Stimulated activated CD8-positive, alpha-beta memory T cell treated with anti-CD3 and anti-CD28 coated beads, Interleukin-7, amount 100 ng/mL, for 48 hours (primary cell): Measurements from ENCODE around the gene NAA60.

ENCODE experiments used
- DNase-seq, 2 donors: peaks; one replicate each; pipeline ENCODE4 v3.0.0-alpha.2; 2020; ENCODE audit warnings: low read depth in 1 of 2; ENCODE audit errors: extremely low read depth in 1 of 2

The NAA60 gene

GRCh38 chr16:3443108-3444031 is at the start of gene NAA60, which contains the start of gene ZNF597:
NAA60 (plus strand) TSS chr16:3443680; CDS start chr16:3476228, 32,548 bp downstream.
ZNF597 (minus strand) TSS chr16:3443504; CDS start chr16:3443153, 351 bp downstream.
- DNase-seq, result peak; percentile 60 to 77

GRCh38 chr16:3400446-3400778 is 43.1 kb upstream of the NAA60 start:
- no peak for DNase-seq

GRCh38 chr16:3400779-3401688 is 42.4 kb upstream of the NAA60 start, which contains the start of the genes ZNF174 and ZSCAN32:
ZNF174 (plus strand) TSS chr16:3401215; CDS start chr16:3402005, 790 bp downstream.
ZSCAN32 (minus strand) TSS chr16:3401004; CDS start chr16:3397557, 3,447 bp downstream.
- DNase-seq, result peak; percentile 98 to 99

- DNase-seq, result no peak
These were observed 41.6 kb upstream of the NAA60 start for GRCh38 chr16:3401719-3402397.

GRCh38 chr16:3408561-3409197 is 34.8 kb upstream of the NAA60 start:
- no peak for DNase-seq

- no peak for DNase-seq
These were observed 29.6 kb upstream of the NAA60 start for GRCh38 chr16:3413730-3414379.

GRCh38 chr16:3431779-3432219 is 11.7 kb upstream of the NAA60 start:
- DNase-seq, result peak; percentile 43 to 64

- DNase-seq, result no peak
These were observed 9.1 kb upstream of the NAA60 start for GRCh38 chr16:3434373-3434772.

GRCh38 chr16:3439637-3440036 is 3.8 kb upstream of the NAA60 start:
- DNase-seq, result no peak

- peak in 1 of 2 donors; percentile 32 for DNase-seq
These were observed 530 bp downstream of the NAA60 start for GRCh38 chr16:3444032-3444388.

- no peak for DNase-seq
These were observed 10.6 kb downstream of the NAA60 start for GRCh38 chr16:3454093-3454492.

GRCh38 chr16:3454631-3455147 is 11.2 kb downstream of the NAA60 start:
- no peak for DNase-seq

- DNase-seq, result peak; percentile 78 to 81
These were observed 14.2 kb downstream of the NAA60 start for GRCh38 chr16:3457434-3458252.

GRCh38 chr16:3458278-3458851 is 14.9 kb downstream of the NAA60 start:
- no peak for DNase-seq

GRCh38 chr16:3458852-3459361 is 15.4 kb downstream of the NAA60 start:
- no peak for DNase-seq

GRCh38 chr16:3459401-3460090 is 16.1 kb downstream of the NAA60 start:
- DNase-seq, result no peak

GRCh38 chr16:3460121-3460520 is 16.6 kb downstream of the NAA60 start:
- no peak for DNase-seq
